ENCODE measurements around the gene VAV1.

VAV1 gene

DNA sequence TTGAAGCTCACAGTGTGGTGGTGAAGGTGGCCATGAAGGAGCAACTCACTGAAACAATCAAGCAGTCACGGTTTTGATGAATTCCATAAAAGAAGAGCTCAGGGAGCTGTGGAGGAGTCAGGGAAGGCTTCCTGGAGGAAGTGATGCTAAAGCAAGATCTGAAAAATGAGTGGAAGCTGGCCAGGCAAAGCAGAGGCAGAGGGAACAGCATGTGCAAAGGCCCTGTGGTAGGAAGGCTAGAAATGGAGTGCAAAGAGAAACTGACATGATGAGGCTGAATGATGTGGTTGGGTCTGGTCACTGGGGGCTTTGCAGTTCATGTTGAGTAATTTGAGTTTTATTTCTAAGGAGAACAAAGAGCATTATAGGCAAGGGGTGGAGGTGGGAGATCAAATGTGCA is 121.8 kb downstream of the VAV1 start:
- no peaks in the 10 kb centered on the region for H4K20me1 ChIP-seq (ENCODE audit: insufficient read depth, low read length)
- no peaks in the 10 kb centered on the region for H3K36me3 ChIP-seq (ENCODE audit: insufficient read depth, low read length)
- H3K27ac ChIP-seq (ENCODE audit: low read length) = no peak overlapping the region
- ATAC-seq (ENCODE audit: insufficient read depth, low read depth) (no peak), DNase-seq (no peak)
- no peak overlapping the region for H3K4me2 ChIP-seq (ENCODE audit: insufficient read depth, low read length)
- TF ChIP-seq CTCF (IDR thresholded peaks at IDR 0.05; ENCODE audit: borderline replicate concordance, extremely low read depth, low read length, poor library complexity, severe bottlenecking) (no peak), EZH2 (IDR thresholded peaks at IDR 0.05; ENCODE audit: borderline replicate concordance, low read depth, low read length, severe bottlenecking) (no peak)
- no peaks in the 10 kb centered on the region for H3K79me2 ChIP-seq (ENCODE audit: insufficient read depth, low read length)
- no peak overlapping the region for H2AFZ ChIP-seq (ENCODE audit: low read depth, low read length)
- H3K9me3 ChIP-seq (ENCODE audit: insufficient read depth, low read length, severe bottlenecking) = no peaks in the 10 kb centered on the region
- peaks cover 34% of the 10 kb centered on the region for H3K4me1 ChIP-seq (ENCODE audit: insufficient read depth, low read length)
- H3K4me3 ChIP-seq (ENCODE audit: low read depth in 1 of 2, low read length in 2 of 2) = no peak overlapping the region
- no peaks in the 10 kb centered on the region for H3K27me3 ChIP-seq (ENCODE audit: insufficient read depth, low read length, poor library complexity)
- no peak overlapping the region for H3K9ac ChIP-seq (ENCODE audit: low read depth, low read length)

- TF ChIP-seq CTCF (IDR thresholded peaks at IDR 0.05; ENCODE audit: borderline replicate concordance, extremely low read depth, low read length, poor library complexity, severe bottlenecking) (no peak), EZH2 (IDR thresholded peaks at IDR 0.05; ENCODE audit: borderline replicate concordance, low read depth, low read length, severe bottlenecking) (no peak)
- H3K4me2 ChIP-seq (ENCODE audit: insufficient read depth, low read length) = no peak overlapping the region
These were observed 130.9 kb downstream of the VAV1 start for GRCh38 chr19:6903446-6903845.

GRCh38 chr19:6906559-6907060 is 134.1 kb downstream of the VAV1 start:
- Histone ChIP-seq H3K9ac (ENCODE audit: low read depth, low read length) (no peak overlapping the region), H3K27me3 (ENCODE audit: insufficient read depth, low read length, poor library complexity) (no peaks in the 10 kb centered on the region), H2AFZ (ENCODE audit: low read depth, low read length) (no peak overlapping the region), H3K36me3 (ENCODE audit: insufficient read depth, low read length) (no peaks in the 10 kb centered on the region), H3K27ac (ENCODE audit: low read length) (no peak overlapping the region), H3K4me3 (ENCODE audit: low read depth in 1 of 2, low read length in 2 of 2) (no peak overlapping the region), H3K79me2 (ENCODE audit: insufficient read depth, low read length) (no peaks in the 10 kb centered on the region), H3K4me1 (ENCODE audit: insufficient read depth, low read length) (no peaks in the 10 kb centered on the region), H3K4me2 (ENCODE audit: insufficient read depth, low read length) (no peak overlapping the region), H3K9me3 (ENCODE audit: insufficient read depth, low read length, severe bottlenecking) (peaks cover 18% of the 10 kb centered on the region), H4K20me1 (ENCODE audit: insufficient read depth, low read length) (no peaks in the 10 kb centered on the region)
- TF ChIP-seq CTCF (IDR thresholded peaks at IDR 0.05; ENCODE audit: borderline replicate concordance, extremely low read depth, low read length, poor library complexity, severe bottlenecking) = no peak
- TF ChIP-seq EZH2 (IDR thresholded peaks at IDR 0.05; ENCODE audit: borderline replicate concordance, low read depth, low read length, severe bottlenecking) = no peak
- ATAC-seq (ENCODE audit: insufficient read depth, low read depth) (no peak), DNase-seq (no peak)

More at GRCh38 chr19:6903446-6903845, 130.9 kb downstream of the VAV1 start:
- no peak for DNase-seq
- ATAC-seq (ENCODE audit: insufficient read depth, low read depth) = no peak
- no peak overlapping the region for H2AFZ ChIP-seq (ENCODE audit: low read depth, low read length)
- H3K36me3 ChIP-seq (ENCODE audit: insufficient read depth, low read length) = no peaks in the 10 kb centered on the region
- H4K20me1 ChIP-seq (ENCODE audit: insufficient read depth, low read length) = no peaks in the 10 kb centered on the region
- no peak overlapping the region for H3K27ac ChIP-seq (ENCODE audit: low read length)
- H3K9me3 ChIP-seq (ENCODE audit: insufficient read depth, low read length, severe bottlenecking) = peaks cover 19% of the 10 kb centered on the region
- H3K9ac ChIP-seq (ENCODE audit: low read depth, low read length) = no peak overlapping the region
- no peaks in the 10 kb centered on the region for H3K79me2 ChIP-seq (ENCODE audit: insufficient read depth, low read length)
- H3K4me1 ChIP-seq (ENCODE audit: insufficient read depth, low read length) = no peaks in the 10 kb centered on the region
- H3K27me3 ChIP-seq (ENCODE audit: insufficient read depth, low read length, poor library complexity) = no peaks in the 10 kb centered on the region
- H3K4me3 ChIP-seq (ENCODE audit: low read depth in 1 of 2, low read length in 2 of 2) = no peak overlapping the region

All from DND-41 (cell line).